Activated CD8-positive, alpha-beta memory T cell treated with anti-CD3 and anti-CD28 coated beads for 4 hours (primary cell): Measurements from ENCODE around the gene ARTN.

Source experiments
- DNase-seq, 2 donors: peaks; one replicate each; pipeline ENCODE4 v3.0.0-alpha.2; 2020; ENCODE audit warnings: low read depth in 2 of 2

ARTN gene

DNA sequence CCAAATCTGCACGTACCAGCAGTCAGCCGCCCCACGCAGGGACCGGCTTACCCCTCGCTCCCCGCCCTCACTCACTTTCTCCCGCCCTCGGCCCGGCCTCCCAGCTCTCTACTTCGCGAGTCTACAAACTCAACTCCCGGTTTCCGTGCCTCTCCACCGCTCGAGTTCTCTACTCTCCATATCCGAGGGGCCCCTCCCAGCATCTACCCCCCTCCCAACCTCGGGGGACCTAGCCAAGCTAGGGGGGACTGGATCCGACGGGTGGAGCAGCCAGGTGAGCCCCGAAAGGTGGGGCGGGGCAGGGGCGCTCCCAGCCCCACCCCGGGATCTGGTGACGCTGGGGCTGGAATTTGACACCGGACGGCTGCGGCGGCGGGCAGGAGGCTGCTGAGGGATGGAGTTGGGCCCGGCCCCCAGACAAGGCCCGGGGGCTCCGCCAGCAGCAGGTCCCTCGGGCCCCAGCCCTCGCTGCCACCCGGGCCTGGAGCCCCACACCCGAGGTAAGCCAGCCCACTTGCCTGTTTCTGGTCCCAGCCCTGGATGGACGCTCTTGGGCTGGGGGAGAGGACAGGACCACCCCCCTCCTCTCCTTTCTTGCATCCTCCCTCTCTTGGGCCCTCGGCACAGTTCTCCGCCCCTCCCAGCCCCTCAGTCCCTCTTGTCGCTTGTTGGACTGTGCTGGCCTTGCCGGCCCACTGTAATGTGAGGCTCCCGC is at the start of gene ARTN:
Gene ARTN (plus strand): TSS at position 416 of the 715 bp plus-strand sequence. CDS start 1,856 bp downstream, outside the sequence.
- DNase-seq, result no peak

DNA sequence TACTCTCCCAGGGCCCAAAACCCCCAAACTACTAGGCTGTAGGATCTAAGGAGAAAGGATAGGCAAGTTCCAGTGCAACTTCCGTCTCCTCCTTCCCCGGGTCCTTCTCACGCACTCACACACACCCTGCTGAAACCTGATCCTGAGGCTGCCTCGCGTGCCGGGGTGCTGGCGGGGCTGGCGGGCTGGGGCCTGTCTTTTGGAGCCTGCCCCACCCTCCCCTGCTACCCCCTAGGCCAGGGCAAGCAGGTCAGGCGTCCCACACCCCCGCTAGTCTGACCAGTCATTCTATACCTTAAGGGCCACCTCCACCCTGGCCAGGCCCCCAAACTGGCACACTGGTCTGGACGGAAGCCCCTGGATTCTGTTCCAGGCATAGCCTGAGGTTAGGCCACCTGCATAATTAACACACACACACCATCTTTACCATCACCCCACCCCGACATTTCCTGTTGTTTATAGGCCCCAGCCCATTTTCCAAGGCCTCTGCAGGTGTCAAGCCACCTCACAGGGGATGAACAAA is 48.3 kb upstream of the ARTN start:
- no peak for DNase-seq

GRCh38 chr1:43887748-43888147 is 45.9 kb upstream of the ARTN start:
- no peak for DNase-seq

DNA sequence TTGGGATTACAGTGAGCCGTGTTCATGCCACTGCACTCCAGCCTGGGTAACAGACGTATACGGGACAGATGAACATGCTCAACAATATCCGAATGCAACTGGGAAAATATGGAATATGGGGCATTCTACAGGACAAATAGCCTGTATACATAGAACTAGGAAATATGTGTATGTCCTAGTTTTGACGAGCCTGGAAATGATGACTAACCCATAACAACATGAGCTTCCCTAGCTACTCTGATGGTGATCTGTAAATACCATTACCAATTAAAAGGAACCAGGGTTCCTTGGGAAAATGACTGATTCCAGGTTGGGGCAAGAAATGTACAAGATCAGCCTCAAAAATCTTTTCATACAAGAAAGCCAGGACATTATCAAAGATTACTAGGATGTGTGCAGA is 42.8 kb upstream of the ARTN start:
- no peak for DNase-seq

DNA sequence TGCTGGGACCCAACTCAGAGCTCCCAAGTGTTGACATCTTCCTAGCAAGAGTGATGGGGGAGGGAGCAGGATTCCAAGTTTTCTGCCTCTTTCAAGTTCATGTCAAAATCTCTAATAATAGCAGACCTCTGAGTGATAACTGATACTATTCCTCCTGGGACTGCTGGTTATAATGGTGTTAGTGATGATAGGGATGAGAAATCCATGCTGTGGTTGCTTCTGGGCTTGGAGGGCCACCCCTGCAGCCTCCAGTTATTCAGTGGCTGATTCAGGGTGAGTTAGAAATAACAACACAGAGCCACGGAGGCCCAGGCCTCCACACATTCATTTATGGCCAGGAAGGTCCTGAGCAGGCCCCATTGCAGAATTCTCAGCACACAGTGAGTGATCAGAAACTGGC is 40.6 kb upstream of the ARTN start:
- DNase-seq, result no peak

DNA sequence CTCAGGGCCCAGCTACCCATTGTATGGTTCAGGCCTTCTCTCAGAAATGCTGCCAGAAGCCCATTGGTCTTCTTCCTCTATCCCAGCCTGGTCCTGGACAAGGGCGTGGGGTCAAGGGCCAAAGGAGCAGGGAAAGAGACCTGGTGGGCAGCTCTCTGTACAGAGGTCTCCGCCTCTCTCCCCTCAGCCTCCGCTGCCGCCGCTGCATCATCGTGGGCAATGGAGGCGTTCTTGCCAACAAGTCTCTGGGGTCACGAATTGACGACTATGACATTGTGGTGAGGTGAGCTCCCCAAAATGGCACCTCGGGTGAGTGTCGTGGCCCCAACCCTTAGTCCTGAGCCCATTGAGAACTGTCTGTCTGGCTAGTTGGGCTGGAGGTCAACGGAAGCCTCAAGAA is 34.6 kb upstream of the ARTN start:
- no peak for DNase-seq

DNA sequence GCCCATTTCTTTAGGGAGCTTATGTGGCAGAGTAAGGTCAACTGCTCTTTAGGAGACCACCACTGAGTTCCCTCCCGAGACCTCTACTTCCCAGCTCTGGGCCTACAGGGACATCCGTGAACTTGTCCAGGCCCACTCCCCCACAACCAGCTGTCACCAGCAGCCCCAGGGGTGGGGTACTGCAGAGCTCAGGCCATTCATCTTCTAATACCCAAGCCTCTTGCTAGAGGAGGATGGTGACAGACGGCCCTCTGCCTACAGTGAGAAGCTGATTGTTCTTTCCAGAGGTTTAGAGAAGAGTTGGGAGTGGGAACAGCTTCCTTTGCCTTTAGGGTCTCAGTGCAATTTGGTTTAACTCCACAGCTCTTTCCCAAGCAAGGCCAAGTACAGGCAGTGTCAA is 33.2 kb upstream of the ARTN start:
- no peak for DNase-seq

- DNase-seq, result no peak
Measured at GRCh38 chr1:43901196-43901961, 32.2 kb upstream of the ARTN start.

DNA sequence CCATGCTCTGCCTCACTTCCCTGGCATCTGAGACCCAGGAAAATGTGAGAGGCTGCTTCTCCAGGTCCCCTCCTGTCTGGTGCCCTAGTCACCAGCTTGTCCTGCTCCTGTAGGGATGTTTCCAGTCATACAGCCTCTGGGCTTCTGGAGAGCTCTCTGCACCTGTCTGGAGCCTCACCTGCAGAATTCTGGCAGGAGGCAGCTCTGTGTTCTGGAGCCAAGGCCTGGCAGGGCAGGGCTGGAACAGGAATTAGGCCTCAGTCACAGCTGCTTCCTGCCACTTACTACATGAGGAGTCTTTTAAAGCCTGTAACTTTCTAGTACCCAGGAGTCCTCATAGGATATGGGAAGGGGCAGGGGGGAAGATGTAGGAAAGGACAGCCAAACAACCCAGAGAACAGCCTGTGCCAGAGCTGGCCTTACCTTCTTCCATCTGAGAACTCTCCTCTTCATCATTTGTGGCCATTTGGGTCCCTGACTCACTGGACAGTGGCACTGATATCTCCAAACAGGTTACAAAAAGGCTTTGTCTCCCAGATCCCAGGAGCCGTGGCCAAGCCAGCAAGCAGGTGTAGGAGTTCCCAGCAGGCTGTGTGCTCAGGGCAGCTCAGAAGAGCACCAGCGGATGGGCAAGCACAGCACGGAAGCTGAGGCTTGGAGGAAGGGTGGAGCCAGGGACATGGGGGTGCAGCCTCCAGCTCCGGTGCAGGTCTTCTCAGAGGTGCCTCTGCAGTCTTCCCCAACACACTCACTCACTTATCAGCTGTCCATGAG is 31.4 kb upstream of the ARTN start:
- DNase-seq, result no peak

DNA sequence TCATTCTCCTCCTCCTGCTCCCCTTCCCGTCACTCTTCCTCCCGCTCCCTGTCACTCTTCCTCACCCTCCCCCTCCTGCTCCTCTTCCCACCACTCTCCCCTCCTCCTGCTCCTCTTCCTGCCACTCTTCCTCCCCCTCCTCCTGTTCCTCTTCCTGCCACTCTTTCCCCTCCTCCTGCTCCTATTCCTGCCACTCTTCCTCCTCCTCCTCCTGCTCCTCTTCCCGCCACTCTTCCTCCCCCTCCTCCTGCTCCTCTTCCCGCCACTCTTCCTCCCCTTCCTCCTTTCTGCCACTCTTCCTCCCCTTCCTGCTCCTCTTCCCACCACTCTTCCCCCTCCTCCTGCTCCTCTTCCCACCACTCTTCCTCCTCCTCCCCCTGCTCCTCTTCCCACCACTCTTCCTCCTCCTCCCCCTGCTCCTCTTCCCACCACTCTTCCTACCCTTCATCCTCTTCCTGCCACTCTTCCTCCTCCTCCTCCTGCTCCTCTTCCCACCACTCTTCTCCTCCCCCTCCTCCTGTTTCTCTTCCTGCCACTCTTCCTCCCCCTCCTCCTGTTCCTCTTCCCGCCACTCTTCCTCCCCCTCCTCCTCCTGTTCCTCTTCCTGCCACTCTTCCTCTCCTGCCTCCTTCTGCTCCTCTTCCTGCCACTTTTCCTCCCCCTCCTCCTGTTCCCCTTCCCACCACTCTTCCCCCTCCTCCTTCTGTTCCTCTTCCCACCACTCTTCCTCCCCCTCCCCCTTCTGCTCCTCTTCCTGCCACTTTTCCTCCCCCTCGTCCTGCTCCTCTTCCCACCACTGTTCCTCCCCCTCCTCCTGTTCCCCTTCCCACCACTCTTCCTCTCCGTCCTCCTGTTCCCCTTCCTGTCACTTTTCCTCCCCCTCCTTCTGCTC is 28.7 kb upstream of the ARTN start:
- DNase-seq, result no peak

- no peak for DNase-seq
Measured at GRCh38 chr1:43908226-43908625, 25.4 kb upstream of the ARTN start.

DNA sequence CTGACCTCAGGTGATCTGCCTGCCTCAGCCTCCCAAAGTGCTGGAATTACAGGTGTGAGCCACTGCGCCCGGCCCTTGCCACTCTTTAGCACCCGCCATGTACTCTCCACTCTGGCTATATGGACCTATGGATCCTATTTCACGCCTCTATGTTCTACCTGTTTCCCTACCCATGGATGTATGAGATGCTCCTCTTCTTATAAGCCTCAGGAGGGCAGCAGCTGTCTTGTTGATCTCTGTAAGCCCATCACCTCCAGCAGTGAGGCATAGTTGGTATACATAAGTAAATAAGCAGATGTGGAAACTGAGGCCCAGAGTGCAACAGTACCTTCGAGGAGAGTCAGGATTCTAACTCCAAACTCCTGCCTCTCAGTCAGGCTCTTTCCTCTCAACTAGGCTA is 24.7 kb upstream of the ARTN start:
- no peak for DNase-seq

GRCh38 chr1:43910343-43910742 is 23.3 kb upstream of the ARTN start:
- DNase-seq, result no peak

GRCh38 chr1:43912607-43913006 is 21.0 kb upstream of the ARTN start:
- no peak for DNase-seq

DNA sequence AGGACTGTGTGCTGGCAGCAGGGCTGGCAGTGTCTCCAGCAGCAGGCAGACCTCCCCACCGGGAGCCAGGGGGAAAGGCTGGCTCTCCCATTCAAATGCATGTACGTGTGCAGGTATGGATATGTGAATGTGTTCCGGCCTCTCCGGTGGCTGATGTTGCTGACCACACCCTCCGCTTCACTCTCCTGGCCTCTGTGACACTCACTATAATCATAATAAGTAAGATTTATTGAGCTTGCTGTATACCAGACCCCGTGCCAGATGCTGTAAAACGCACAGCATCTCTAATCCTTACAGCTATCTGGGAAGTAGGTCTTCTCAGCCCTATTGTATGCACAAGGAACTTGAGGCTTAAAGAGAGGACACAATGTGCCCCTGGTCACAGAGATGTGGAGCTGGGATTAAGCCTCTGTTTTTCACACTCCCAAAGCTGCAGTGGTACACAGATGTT is 20.5 kb upstream of the ARTN start:
- DNase-seq, result no peak

- no peak for DNase-seq
Measured at GRCh38 chr1:43913666-43914360, 19.8 kb upstream of the ARTN start.

GRCh38 chr1:43914576-43915525 is 18.8 kb upstream of the ARTN start:
- DNase-seq, result no peak

DNA sequence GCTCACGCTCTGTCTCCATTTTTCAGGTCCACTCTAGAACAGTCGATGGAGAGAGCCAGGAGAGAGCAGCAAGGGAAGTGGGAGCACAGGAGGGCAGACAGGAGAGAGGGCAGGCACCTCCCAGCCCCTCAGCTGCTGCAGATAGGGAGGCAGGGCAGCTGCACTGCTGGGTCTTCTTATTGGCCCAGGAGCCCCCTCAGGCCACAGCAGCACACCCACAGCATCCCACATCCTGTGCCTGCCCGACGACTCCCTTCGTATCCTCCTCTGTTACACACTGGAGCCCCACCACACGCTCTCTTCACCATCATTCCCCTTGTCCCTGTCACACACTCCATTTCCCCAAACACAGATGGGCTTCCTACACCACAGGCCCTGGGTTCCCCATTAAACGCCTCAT is 13.7 kb upstream of the ARTN start:
- no peak for DNase-seq

DNA sequence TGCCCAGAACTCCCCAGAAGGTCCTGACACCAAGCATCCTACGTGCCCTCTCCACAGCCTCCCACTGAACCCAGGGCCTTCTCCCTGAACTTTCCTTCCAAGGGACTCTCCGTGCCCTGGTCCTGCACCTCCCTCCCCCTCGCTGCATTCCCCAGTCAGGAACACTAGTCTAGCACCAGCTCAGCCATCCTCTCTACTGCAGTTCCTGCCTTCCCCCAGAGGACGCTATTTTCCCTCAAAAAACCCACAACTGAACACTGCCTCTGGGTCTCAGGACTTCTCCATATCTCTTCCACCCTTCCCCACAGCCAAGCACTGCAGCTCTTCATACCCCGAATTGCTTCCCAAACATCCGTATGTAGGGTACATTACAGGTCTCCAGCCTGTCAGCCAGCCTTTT is 12.6 kb upstream of the ARTN start:
- no peak for DNase-seq

- DNase-seq, result no peak
Measured at GRCh38 chr1:43924516-43924915, 9.1 kb upstream of the ARTN start.
